Neural cell (in vitro differentiated cells): Measurements from ENCODE around the gene CCDC83.

Source experiments
- CTCF ChIP-seq: fragments of 450-650 bp; IDR thresholded peaks from 2 replicates; pipeline ENCODE4 v1.5.1; 2014; ENCODE audit warnings: antibody characterized with exemption, mild to moderate bottlenecking, moderate library complexity; ENCODE audit not compliant: poor library complexity, severe bottlenecking
- EP300 ChIP-seq: fragments of 450-650 bp; conservative IDR thresholded peaks from 2 replicates; pipeline ENCODE4 v1.6.1; 2014; ENCODE audit warnings: antibody characterized with exemption, mild to moderate bottlenecking, moderate library complexity; ENCODE audit not compliant: poor library complexity, severe bottlenecking
- EZH2 ChIP-seq: fragments of 200-600, 300-800 bp; shearing (Covaris generic), sonication (generic); IDR thresholded peaks from 2 replicates; pipeline ENCODE4 v1.6.1; 2014; ENCODE audit warnings: antibody characterized with exemption, low read length, borderline replicate concordance, mild to moderate bottlenecking; ENCODE audit not compliant: insufficient read depth, poor library complexity, severe bottlenecking
- MXI1 ChIP-seq: fragments of 450-650 bp; conservative IDR thresholded peaks from 2 replicates; pipeline ENCODE4 v1.6.1; 2014; ENCODE audit warnings: antibody characterized with exemption, mild to moderate bottlenecking; ENCODE audit not compliant: poor library complexity, severe bottlenecking
- RAD21 ChIP-seq: fragments of 450-650 bp; conservative IDR thresholded peaks from 2 replicates; pipeline ENCODE4 v1.6.1; 2014; ENCODE audit warnings: antibody characterized with exemption, mild to moderate bottlenecking, moderate library complexity

GRCh38 chr11:85922367-85922766 lies 67.2 kb downstream of the CCDC83 start:
- TF ChIP-seq CTCF, result no peak
- TF ChIP-seq EP300, result no peak
- TF ChIP-seq MXI1, result no peak
- no peak for TF ChIP-seq RAD21
- no peak for TF ChIP-seq EZH2
